HCT116 (cell line): ENCODE results near the gene TMEM132C. TPM values are rescaled to one million over a fixed set of nuclear protein-coding genes. Genes with fewer than 3 reads are reported as not detected.

Experiments used
- ATAC-seq: fragments of 200-7000 bp; cut with Tn5 transposase; 2 replicates; pipeline ENCODE4 v1.9.1; 2020; ENCODE audit warnings: mild to moderate bottlenecking, moderate library complexity
- BruUV-seq: library from RNA; stranded (reverse); fragments of 400-500 nt; replicated peaks from 2 replicates; lab custom pipeline; 2021; lab: Mats Ljungman, UMichigan
- CTCF ChIA-PET: fragments of 300-600 bp; sonication (Branson Sonifier 250); formaldehyde crosslinking; loops from one replicate; lab custom pipeline; 2021; ENCODE audit warnings: antibody characterized with exemption; lab: Charles Lee
- POLR2A ChIA-PET: fragments of 300-600, 350-600 bp; sonication (Branson Sonifier 250); formaldehyde crosslinking; loops from one replicate; lab custom pipeline; 2021; ENCODE audit warnings: antibody characterized with exemption; lab: Charles Lee
- RAD21 ChIA-PET, 2 experiments: fragments of 300-600 bp; sonication (Branson Sonifier 250); formaldehyde crosslinking; loops; one replicate each; lab custom pipeline; 2023; ENCODE audit warnings: low total read pairs in 2 of 2; ENCODE audit not compliant: uncharacterized antibody in 2 of 2, unreplicated experiment in 2 of 2, low non-redundant PET in 1 of 2; lab: Charles Lee
- DNase-seq: peaks from one replicate; pipeline ENCODE4 v3.0.0-alpha.2; 2010; ENCODE audit warnings: low read depth, low spot score
- H2AFZ ChIP-seq: fragments of 200-600 bp; shearing (Covaris generic), sonication (generic); 2 replicates; pipeline ENCODE4 v1.6.1; 2017; ENCODE audit warnings: low read depth, mixed run types, mixed read lengths, antibody characterized with exemption, low read length; ENCODE audit not compliant: poor library complexity, severe bottlenecking
- H3K27ac ChIP-seq: 2 replicates; pipeline ENCODE4 v1.5.1; 2012; ENCODE audit warnings: low read depth, low read length
- H3K27me3 ChIP-seq: fragments of 200-600 bp; sonication (generic); 2 replicates; pipeline ENCODE4 v1.6.1; 2016; ENCODE audit warnings: mixed run types, low read length, mixed read lengths; ENCODE audit not compliant: insufficient read depth
- H3K36me3 ChIP-seq, 2 experiments: fragments of 200-500 bp in 1 of 2; fragments of 200-600 bp in 1 of 2; sonication (Bioruptor generic) in 1 of 2; sonication (generic) in 1 of 2; 2 replicates each; pipeline versions ENCODE4 v1.5.1 to v1.6.1; 2014 to 2016; ENCODE audit warnings: low read length in 2 of 2, inconsistent platforms in 1 of 2, mixed read lengths in 1 of 2, mixed run types in 1 of 2; ENCODE audit not compliant: insufficient read depth in 2 of 2, control insufficient read depth in 1 of 2
- H3K4me1 ChIP-seq, 2 experiments: fragments of 200-600 bp in 1 of 2; sonication (generic) in 1 of 2; 2 replicates each; pipeline versions ENCODE4 v1.5.1 to v1.6.1; 2012 to 2017; ENCODE audit warnings: low read length in 2 of 2, inconsistent platforms in 1 of 2, mild to moderate bottlenecking in 1 of 2, mixed read lengths in 1 of 2, mixed run types in 1 of 2, moderate library complexity in 1 of 2; ENCODE audit not compliant: insufficient read depth in 2 of 2, control insufficient read depth in 1 of 2
- H3K4me2 ChIP-seq: fragments of 200-600 bp; sonication (generic); 2 replicates; pipeline ENCODE4 v1.6.1; 2017; ENCODE audit warnings: mixed run types, low read length, mixed read lengths
- H3K4me3 ChIP-seq, 2 experiments: fragments of 200-600 bp in 1 of 2; sonication (generic) in 1 of 2; replicated peaks in 1 of 2; 2 replicates each; pipeline ENCODE4 v1.5.1; 2011 to 2016; ENCODE audit warnings: low read length in 2 of 2, control low read depth in 1 of 2, low read depth in 1 of 2, mild to moderate bottlenecking in 1 of 2, mixed read lengths in 1 of 2, mixed run types in 1 of 2
- H3K79me2 ChIP-seq: fragments of 200-600 bp; sonication (generic); 2 replicates; pipeline ENCODE4 v1.6.1; 2017; ENCODE audit warnings: mild to moderate bottlenecking, mixed run types, low read length, moderate library complexity, mixed read lengths; ENCODE audit not compliant: insufficient read depth
- H3K9ac ChIP-seq: fragments of 200-600 bp; sonication (generic); 2 replicates; pipeline ENCODE4 v1.6.1; 2016; ENCODE audit warnings: low read length, mixed read lengths
- H3K9me2 ChIP-seq: fragments of 200-600 bp; sonication (generic), shearing (Covaris generic); 2 replicates; pipeline ENCODE4 v1.6.1; 2017; ENCODE audit warnings: mixed run types, mild to moderate bottlenecking, moderate library complexity; ENCODE audit not compliant: insufficient read depth
- H3K9me3 ChIP-seq, 2 experiments: fragments of 200-500 bp in 1 of 2; fragments of 200-600 bp in 1 of 2; sonication (Bioruptor generic) in 1 of 2; sonication (generic) in 1 of 2; 2 replicates each; pipeline ENCODE4 v1.6.1; 2014 to 2017; ENCODE audit warnings: low read length in 2 of 2, mixed read lengths in 2 of 2, inconsistent platforms in 1 of 2, low read depth in 1 of 2, mild to moderate bottlenecking in 1 of 2, mixed run types in 1 of 2, moderate library complexity in 1 of 2; ENCODE audit not compliant: control insufficient read depth in 1 of 2, insufficient read depth in 1 of 2
- H4K20me1 ChIP-seq: fragments of 200-600 bp; sonication (generic), shearing (Covaris generic); 2 replicates; pipeline ENCODE4 v1.6.1; 2017; ENCODE audit warnings: mixed run types, mild to moderate bottlenecking, moderate library complexity; ENCODE audit not compliant: insufficient read depth
- CBX3 ChIP-seq: IDR thresholded peaks from 2 replicates; pipeline ENCODE4 v1.6.1; 2012; ENCODE audit warnings: low read depth
- FOSL1 ChIP-seq: IDR thresholded peaks from 2 replicates; pipeline ENCODE4 v1.6.1; 2012; ENCODE audit warnings: low read depth
- YY1 ChIP-seq: IDR thresholded peaks from 2 replicates; pipeline ENCODE4 v1.6.1; 2011; ENCODE audit warnings: low read length, low read depth, moderate library complexity, mild to moderate bottlenecking; ENCODE audit not compliant: insufficient replicate concordance; ENCODE audit errors: extremely low read depth
- intact Hi-C: fragments of 100-400 bp; cut with micrococcal nuclease; formaldehyde crosslinking; loops from 2 replicates; pipeline ENCODE4 v1.10.0; 2022
- total RNA-seq: library from RNA; stranded (reverse); gene quantifications from one replicate; pipeline ENCODE4 v1.2.1, GENCODE V29; 2021; ENCODE audit not compliant: unreplicated experiment

The TMEM132C gene
- total RNA-seq, 1 experiment from 2014 or later, result not detected

- TF ChIP-seq FOSL1, result no peak
- no peak for TF ChIP-seq CBX3
- ATAC-seq (no peak), DNase-seq (no peak)
- Histone ChIP-seq H2AFZ (no peak overlapping the region), H3K4me2 (no peak overlapping the region), H3K27me3 (no peaks in the 10 kb centered on the region), H3K27ac (no peak overlapping the region), H3K36me3 (no peaks in the 10 kb centered on the region), H4K20me1 (no peaks in the 10 kb centered on the region), H3K79me2 (no peaks in the 10 kb centered on the region), H3K9ac (no peak overlapping the region), H3K4me3 (no peak overlapping the region), H3K4me1 (no peaks in the 10 kb centered on the region), H3K9me3 (peaks cover 10 to 14% of the 10 kb centered on the region in 2 experiments; a peak in 2 of 4 replicates), H3K9me2 (no peaks in the 10 kb centered on the region)
- no TSS peak for BruUV-seq
- RAD21 ChIA-PET, result no interaction called here
- POLR2A ChIA-PET, result no interaction called here
- intact Hi-C loops, result no loop called here
- CTCF ChIA-PET, result no interaction called here
These were observed 115.0 kb downstream of the TMEM132C start for GRCh38 chr12:128381946-128382345.

- Histone ChIP-seq H3K79me2 (no peaks in the 10 kb centered on the region), H3K4me2 (no peak overlapping the region), H3K4me3 (no peak overlapping the region), H2AFZ (no peak overlapping the region), H3K27me3 (no peaks in the 10 kb centered on the region), H3K36me3 (no peaks in the 10 kb centered on the region), H3K4me1 (no peaks in the 10 kb centered on the region), H3K9me2 (no peaks in the 10 kb centered on the region), H3K27ac (no peak overlapping the region), H3K9ac (no peak overlapping the region), H3K9me3 (peaks cover 14% of the 10 kb centered on the region in 2 experiments; a peak in 2 of 4 replicates), H4K20me1 (no peaks in the 10 kb centered on the region)
- CTCF ChIA-PET, result no interaction called here
- intact Hi-C loops, result no loop called here
- no TSS peak for BruUV-seq
- RAD21 ChIA-PET, result no interaction called here
- POLR2A ChIA-PET, result no interaction called here
- no peak for ATAC-seq
- no peak for DNase-seq
- no peak for TF ChIP-seq FOSL1
- TF ChIP-seq CBX3, result no peak
- no peak for TF ChIP-seq YY1
These were observed 116.0 kb downstream of the TMEM132C start for GRCh38 chr12:128382946-128383345.
